Measurements from ENCODE around the gene MRPL20.
"Not testable (repeated sequence)": the region's sequence is repeated elsewhere in the genome, so short reads cannot be mapped to it uniquely, and the experiment has no call there.

The MRPL20 gene

DNA sequence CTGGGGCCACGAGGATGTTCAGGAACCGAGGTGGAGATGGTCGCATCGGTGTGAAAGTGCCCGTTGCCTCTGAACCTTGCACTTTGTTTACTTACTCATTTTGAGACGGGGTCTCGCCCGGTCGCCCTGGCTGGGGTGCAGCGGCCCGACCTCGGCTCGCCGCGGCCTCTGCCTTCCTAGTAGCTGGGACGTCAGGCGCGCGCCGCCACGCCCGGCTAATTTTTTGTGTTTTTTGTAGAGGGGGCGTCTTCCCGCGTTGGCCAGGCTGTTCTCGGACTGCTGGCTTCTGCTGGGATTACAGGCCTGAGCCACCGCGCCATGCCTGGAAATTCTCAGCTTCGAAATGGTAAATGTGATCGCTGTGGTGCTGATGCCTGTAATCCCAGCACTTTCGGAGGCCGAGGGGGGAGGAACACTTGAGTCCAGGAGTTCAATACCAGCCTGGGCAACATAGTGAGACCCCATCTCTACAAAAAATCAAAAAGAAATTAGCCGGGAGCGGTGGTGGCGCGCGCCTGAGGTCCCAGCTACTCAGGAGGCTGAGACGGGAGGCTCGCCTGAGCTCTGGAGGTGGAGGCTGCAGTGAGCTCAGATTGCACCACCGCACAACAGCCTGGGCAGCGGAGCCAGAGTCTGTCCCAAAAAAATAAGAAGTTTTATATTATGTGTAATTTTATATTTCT lies 684 bp upstream of the MRPL20 start:
- peaks cover 14% of the 10 kb centered on the region for H3K4me1 ChIP-seq (ENCODE audit: insufficient read depth, poor library complexity, severe bottlenecking)
- H3K27ac ChIP-seq (ENCODE audit: poor library complexity, severe bottlenecking) = peak overlapping the region; percentile 60
- DNase-seq (ENCODE audit: low spot score) = no peak
- ATAC-seq (ENCODE audit: low read depth) = peak; percentile 14; the same call in 1 of the 3 replicates
- H3K27me3 ChIP-seq (ENCODE audit: insufficient read depth, poor library complexity, severe bottlenecking) = no peaks in the 10 kb centered on the region
- TF ChIP-seq, protein P1, sequence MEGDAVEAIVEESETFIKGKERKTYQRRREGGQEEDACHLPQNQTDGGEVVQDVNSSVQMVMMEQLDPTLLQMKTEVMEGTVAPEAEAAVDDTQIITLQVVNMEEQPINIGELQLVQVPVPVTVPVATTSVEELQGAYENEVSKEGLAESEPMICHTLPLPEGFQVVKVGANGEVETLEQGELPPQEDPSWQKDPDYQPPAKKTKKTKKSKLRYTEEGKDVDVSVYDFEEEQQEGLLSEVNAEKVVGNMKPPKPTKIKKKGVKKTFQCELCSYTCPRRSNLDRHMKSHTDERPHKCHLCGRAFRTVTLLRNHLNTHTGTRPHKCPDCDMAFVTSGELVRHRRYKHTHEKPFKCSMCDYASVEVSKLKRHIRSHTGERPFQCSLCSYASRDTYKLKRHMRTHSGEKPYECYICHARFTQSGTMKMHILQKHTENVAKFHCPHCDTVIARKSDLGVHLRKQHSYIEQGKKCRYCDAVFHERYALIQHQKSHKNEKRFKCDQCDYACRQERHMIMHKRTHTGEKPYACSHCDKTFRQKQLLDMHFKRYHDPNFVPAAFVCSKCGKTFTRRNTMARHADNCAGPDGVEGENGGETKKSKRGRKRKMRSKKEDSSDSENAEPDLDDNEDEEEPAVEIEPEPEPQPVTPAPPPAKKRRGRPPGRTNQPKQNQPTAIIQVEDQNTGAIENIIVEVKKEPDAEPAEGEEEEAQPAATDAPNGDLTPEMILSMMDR (IDR thresholded peaks at IDR 0.05; ENCODE audit: poor library complexity, severe bottlenecking) = no peak
- peaks cover 32% of the 10 kb centered on the region for H3K36me3 ChIP-seq (ENCODE audit: low read depth)
- no peaks in the 10 kb centered on the region for H3K9me3 ChIP-seq (ENCODE audit: severe bottlenecking)
- peak overlapping the region; percentile 81 for H3K4me3 ChIP-seq (ENCODE audit: severe bottlenecking)

DNA sequence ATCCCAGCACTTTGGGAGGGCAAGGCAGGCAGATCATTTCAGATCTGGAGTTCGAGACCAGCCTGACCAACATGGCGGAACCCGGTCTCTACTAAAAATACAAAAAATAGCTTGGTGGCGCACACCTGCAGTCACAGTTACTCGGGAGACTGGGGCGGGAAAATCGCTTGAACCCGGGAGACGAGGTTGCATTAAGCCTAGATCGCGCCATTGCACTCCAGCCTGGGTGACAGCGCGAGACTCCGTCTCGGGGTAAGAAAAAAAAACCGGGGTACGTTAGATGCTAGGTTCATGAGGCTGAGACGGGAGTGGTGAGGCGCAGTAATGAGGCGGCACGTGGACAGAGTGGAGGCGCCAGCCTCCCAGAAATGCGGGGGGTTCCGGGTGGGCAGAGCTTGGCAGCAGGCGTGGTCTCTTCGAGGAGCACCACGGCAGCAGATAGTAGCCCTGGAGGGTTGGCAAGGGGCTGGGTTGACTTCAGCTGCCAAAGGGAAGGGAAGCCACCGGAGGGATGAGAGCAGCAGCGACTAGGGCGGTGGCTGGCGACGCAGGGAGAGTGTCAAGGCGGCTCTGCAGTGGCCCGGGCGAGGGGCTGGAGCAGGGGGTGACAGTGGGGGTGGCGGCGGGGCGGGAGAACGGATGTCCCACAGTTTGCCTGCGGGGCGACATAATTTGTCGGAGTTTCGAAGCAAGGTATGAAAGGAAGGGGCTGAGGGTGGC lies 832 bp downstream of the MRPL20 start:
- TF ChIP-seq, protein P1 (IDR thresholded peaks at IDR 0.05; ENCODE audit: poor library complexity, severe bottlenecking) = no peak
- no peaks in the 10 kb centered on the region for H3K27me3 ChIP-seq (ENCODE audit: insufficient read depth, poor library complexity, severe bottlenecking)
- H3K9me3 ChIP-seq (ENCODE audit: severe bottlenecking) = no peaks in the 10 kb centered on the region
- peaks cover 14% of the 10 kb centered on the region for H3K4me1 ChIP-seq (ENCODE audit: insufficient read depth, poor library complexity, severe bottlenecking)
- DNase-seq (ENCODE audit: low spot score) (no peak), ATAC-seq (ENCODE audit: low read depth) (no peak)
- peaks cover 47% of the 10 kb centered on the region for H3K36me3 ChIP-seq (ENCODE audit: low read depth)
- H3K27ac ChIP-seq (ENCODE audit: poor library complexity, severe bottlenecking) = peak overlapping the region; percentile 60
- H3K4me3 ChIP-seq (ENCODE audit: severe bottlenecking) = peak overlapping the region; percentile 81

DNA sequence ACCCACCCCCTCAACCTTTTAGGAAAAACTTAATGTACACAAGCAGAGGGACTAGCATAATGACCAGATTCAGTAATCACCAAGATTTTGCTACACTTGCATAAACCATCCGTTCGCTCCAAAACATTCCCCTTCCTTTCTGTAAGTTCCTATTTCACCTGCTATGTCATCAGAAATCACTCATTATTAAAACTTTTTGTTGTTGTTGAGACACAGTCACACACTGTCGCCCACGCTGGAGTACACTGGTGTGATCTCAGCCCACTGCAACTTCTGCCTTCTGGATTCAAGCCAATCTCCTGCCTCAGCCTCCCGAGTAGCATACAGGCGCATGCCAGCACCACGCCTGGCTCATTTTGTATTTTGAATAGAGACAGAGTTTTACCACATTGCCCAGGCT lies 3.4 kb downstream of the MRPL20 start:
- Histone ChIP-seq H3K4me3 (ENCODE audit: severe bottlenecking) (no peak overlapping the region), H3K27me3 (ENCODE audit: insufficient read depth, poor library complexity, severe bottlenecking) (no peaks in the 10 kb centered on the region), H3K4me1 (ENCODE audit: insufficient read depth, poor library complexity, severe bottlenecking) (peaks cover 18% of the 10 kb centered on the region), H3K36me3 (ENCODE audit: low read depth) (peaks cover 51% of the 10 kb centered on the region), H3K27ac (ENCODE audit: poor library complexity, severe bottlenecking) (no peak overlapping the region), H3K9me3 (ENCODE audit: severe bottlenecking) (no peaks in the 10 kb centered on the region)
- TF ChIP-seq, protein P1 (IDR thresholded peaks at IDR 0.05; ENCODE audit: poor library complexity, severe bottlenecking) = no peak
- ATAC-seq (ENCODE audit: low read depth) (no peak), DNase-seq (ENCODE audit: low spot score) (no peak)

DNA sequence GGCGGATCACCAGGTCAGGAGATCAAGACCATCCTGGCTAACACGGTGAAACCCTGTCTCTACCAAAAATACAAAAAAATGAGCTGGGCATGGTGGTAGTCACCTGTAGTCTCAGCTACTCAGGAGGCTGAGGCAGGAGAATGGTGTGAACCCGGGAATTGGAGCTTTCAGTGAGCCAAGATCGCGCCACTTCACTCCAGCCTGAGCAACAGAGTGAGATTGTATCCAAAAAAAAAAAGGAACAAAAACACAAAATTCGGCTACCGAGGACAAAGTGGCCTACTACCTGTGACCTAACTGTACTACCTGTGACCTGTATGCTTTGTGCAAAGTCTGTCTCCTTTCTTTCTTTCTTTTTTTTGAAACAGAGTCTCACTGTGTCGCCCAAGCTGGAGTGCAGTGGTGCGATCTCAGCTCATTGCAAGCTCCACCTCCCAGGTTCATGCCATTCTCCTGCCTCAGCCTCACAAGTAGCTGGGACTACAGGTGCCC lies 4.1 kb downstream of the MRPL20 start:
- H3K4me3 ChIP-seq (ENCODE audit: severe bottlenecking) = not testable (repeated sequence)

DNA sequence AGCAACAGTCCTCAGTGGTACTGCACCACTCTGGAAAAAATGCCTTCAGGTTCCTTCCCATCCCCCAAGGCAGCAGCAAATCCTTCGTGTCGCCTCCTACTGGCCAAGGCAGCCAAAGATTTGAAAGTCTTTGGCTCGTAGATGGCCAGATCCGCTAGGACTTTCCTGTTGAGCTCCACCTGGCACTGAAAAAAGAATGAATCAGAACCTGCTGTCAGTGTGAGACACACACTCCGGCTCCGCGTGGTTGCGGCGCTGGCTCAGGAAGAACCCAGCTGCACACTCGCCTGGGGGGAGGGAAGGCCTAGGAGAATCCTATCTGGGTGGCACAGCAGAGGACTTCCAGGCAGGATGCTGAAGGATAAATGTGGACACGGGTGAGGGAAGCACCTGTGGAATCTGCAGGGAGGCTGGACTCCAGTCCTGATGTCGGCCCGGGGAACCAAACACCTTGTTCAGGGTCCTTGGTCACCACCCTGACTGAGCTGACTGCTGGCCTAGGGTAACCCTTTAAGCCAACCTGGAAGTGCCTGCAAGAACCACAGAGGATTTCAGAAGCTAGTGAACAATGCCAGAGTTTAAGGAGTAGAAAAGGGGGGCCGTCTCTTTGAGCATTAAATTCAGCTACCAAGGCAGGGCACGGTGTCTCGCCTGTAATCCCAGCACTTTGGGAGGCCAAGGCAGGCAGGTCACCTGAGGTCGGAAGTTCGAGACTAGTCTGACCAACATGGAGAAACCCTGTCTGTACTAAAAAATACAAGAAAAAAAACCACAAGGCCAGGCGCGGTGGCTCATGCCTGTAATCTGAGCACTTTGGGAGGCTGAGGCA lies 4.8 kb downstream of the MRPL20 start:
- Histone ChIP-seq H3K9me3 (ENCODE audit: severe bottlenecking) (no peaks in the 10 kb centered on the region), H3K27ac (ENCODE audit: poor library complexity, severe bottlenecking) (peak overlapping the region; percentile 6), H3K27me3 (ENCODE audit: insufficient read depth, poor library complexity, severe bottlenecking) (no peaks in the 10 kb centered on the region), H3K4me3 (ENCODE audit: severe bottlenecking) (no peak overlapping the region), H3K4me1 (ENCODE audit: insufficient read depth, poor library complexity, severe bottlenecking) (peaks cover 10% of the 10 kb centered on the region), H3K36me3 (ENCODE audit: low read depth) (peaks cover 55% of the 10 kb centered on the region)
- ATAC-seq (ENCODE audit: low read depth) (no peak), DNase-seq (ENCODE audit: low spot score) (no peak)
- TF ChIP-seq, protein P1 (IDR thresholded peaks at IDR 0.05; ENCODE audit: poor library complexity, severe bottlenecking) = peak; percentile 52

More for the DNA sequence above, 4.1 kb downstream of the MRPL20 start:
- not testable (repeated sequence) for H3K27ac ChIP-seq (ENCODE audit: poor library complexity, severe bottlenecking); ATAC-seq (ENCODE audit: low read depth); H3K27me3 ChIP-seq (ENCODE audit: insufficient read depth, poor library complexity, severe bottlenecking); H3K9me3 ChIP-seq (ENCODE audit: severe bottlenecking); DNase-seq (ENCODE audit: low spot score)
- Histone ChIP-seq H3K36me3 (ENCODE audit: low read depth) (peaks cover 50% of the 10 kb centered on the region), H3K4me1 (ENCODE audit: insufficient read depth, poor library complexity, severe bottlenecking) (peaks cover 11% of the 10 kb centered on the region)
